ENCODE measurements around the gene ATOX1.

- TF ChIP-seq ZNF274 (IDR thresholded peaks at IDR 0.05; ENCODE audit: low read depth, low read length) (no peak), YY1 (IDR thresholded peaks at IDR 0.05; ENCODE audit: insufficient read depth, insufficient read length) (no peak)
Observed at GRCh38 chr5:151722546-151722945, 35.9 kb downstream of the ATOX1 start.
